ENCODE measurements around the gene TEAD2.

TEAD2 gene

DNA sequence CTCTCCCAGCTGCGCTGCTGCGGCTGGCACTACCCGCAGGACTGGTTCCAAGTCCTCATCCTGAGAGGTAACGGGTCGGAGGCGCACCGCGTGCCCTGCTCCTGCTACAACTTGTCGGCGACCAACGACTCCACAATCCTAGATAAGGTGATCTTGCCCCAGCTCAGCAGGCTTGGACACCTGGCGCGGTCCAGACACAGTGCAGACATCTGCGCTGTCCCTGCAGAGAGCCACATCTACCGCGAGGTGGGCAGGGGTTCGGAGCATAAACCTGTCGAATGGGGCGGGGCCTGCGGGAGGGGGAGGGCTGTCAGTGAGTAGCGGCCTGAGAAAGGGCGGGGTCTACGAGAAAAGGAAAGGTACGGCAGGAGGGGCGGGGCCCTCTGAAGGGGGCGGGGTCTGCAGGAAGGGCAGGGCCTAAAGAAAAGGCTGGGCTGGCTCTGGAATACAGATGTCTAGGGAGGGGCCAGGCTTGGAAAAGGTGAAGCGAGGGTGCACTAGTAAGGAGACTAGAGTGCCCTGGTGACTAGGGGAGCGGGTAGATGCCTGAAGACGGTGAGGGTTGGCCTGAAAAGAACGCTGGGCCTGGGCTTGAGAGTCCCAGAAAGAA lies 23.4 kb downstream of the TEAD2 start:
- peak; percentile 28 for DNase-seq
- no peak overlapping the region for H3K4me3 ChIP-seq (ENCODE audit: low read depth, low read length)
- TF ChIP-seq CTCF (IDR thresholded peaks at IDR 0.05; ENCODE audit: low read depth, low read length): no peak
- no peaks in the 10 kb centered on the region for H3K9me3 ChIP-seq (ENCODE audit: severe bottlenecking)
- peaks cover 19% of the 10 kb centered on the region for H3K36me3 ChIP-seq
- H3K27ac ChIP-seq: no peak overlapping the region
- H3K27me3 ChIP-seq (ENCODE audit: insufficient read depth, low read depth, severe bottlenecking): no peaks in the 10 kb centered on the region

GRCh38 chr19:49338023-49338677 lies 24.1 kb downstream of the TEAD2 start:
- no peak for TF ChIP-seq CTCF (IDR thresholded peaks at IDR 0.05; ENCODE audit: low read depth, low read length)
- H3K36me3 ChIP-seq: peaks cover 16% of the 10 kb centered on the region
- H3K27ac ChIP-seq: no peak overlapping the region
- DNase-seq: no peak
- no peaks in the 10 kb centered on the region for H3K27me3 ChIP-seq (ENCODE audit: insufficient read depth, low read depth, severe bottlenecking)
- no peak overlapping the region for H3K4me3 ChIP-seq (ENCODE audit: low read depth, low read length)
- H3K9me3 ChIP-seq (ENCODE audit: severe bottlenecking): no peaks in the 10 kb centered on the region

DNA sequence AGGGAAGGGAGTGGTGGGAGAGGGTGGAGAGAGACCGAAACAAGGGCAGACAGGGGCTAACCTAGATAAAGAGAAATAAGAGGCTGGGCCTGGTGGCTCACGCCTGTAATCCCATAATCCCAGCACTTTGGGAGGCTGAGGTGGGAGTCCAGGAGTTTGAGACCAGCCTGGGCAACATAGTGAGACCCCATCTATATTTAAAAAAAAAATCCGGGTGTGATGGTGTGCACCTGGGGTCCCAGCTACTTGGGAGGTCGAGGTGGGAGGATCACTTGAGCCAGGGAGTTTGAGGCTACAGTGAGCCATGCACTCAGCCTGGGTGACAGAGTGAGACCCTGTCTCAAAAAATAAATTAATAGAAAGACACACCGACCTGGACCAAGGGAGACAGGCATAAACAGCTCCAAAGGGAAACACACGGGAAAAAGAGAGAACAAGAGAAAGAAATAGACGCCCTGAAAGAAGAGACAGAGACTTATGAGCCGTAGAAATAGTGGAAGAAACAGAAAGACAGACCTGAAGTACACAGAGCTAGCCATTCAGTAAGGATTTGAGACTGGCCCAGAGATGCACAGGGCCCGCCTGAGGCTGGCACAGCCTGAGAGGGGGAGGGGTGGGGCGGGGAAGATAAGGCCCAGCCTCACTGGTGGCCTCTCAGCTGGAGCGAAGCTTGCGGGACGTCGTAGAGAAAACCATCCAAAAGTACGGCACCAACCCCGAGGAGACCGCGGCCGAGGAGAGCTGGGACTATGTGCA lies 24.8 kb downstream of the TEAD2 start:
- Histone ChIP-seq H3K27ac (no peak overlapping the region), H3K36me3 (peaks cover 13% of the 10 kb centered on the region), H3K9me3 (ENCODE audit: severe bottlenecking) (no peaks in the 10 kb centered on the region), H3K27me3 (ENCODE audit: insufficient read depth, low read depth, severe bottlenecking) (no peaks in the 10 kb centered on the region), H3K4me3 (ENCODE audit: low read depth, low read length) (no peak overlapping the region)
- DNase-seq: no peak
- TF ChIP-seq CTCF (IDR thresholded peaks at IDR 0.05; ENCODE audit: low read depth, low read length): no peak

DNA sequence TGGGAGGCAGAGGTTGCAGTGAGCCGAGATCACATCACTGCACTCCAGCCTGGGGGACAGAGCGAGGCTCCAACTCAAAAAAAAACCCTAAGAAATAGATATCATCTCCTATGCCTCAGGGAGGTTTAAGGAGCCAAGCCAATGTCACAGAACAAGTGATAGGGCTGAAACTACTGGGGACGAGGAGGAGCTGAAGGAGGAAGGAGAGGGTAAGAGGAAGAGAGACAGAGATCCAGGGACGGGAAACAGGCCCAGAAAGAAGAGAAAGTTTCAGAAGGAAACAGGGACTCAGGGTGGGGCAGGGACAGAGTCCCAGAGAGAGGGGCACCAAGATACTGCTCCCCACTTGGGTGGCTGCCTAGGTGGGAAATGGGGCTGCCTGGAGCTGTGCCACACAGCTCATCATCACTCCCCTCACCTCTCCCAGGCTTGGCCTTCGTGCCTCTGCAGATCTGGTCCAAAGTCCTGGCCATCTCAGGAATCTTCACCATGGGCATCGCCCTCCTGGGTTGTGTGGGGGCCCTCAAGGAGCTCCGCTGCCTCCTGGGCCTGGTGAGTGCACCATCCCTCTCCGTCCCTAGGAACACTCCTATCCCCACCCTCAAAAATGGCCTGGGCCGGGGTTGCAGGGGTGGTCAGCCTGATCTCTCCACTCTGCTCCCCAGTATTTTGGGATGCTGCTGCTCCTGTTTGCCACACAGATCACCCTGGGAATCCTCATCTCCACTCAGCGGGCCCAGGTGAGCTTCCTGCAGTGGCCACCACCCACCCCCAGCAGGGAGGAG lies 25.5 kb downstream of the TEAD2 start:
- DNase-seq: no peak
- Histone ChIP-seq H3K27ac (no peak overlapping the region), H3K4me3 (ENCODE audit: low read depth, low read length) (no peak overlapping the region)

More for the DNA sequence above, 25.5 kb downstream of the TEAD2 start:
- Histone ChIP-seq H3K9me3 (ENCODE audit: severe bottlenecking) (no peaks in the 10 kb centered on the region), H3K27me3 (ENCODE audit: insufficient read depth, low read depth, severe bottlenecking) (no peaks in the 10 kb centered on the region), H3K36me3 (peaks cover 9% of the 10 kb centered on the region)
- TF ChIP-seq CTCF (IDR thresholded peaks at IDR 0.05; ENCODE audit: low read depth, low read length): no peak
